GM19240 (cell line): ENCODE measurements around the gene MKKS.
"Not testable (repeated sequence)": the region's sequence is repeated elsewhere in the genome, so short reads cannot be mapped to it uniquely, and the experiment has no call there.

ENCODE experiments used
- DNase-seq: peaks from one replicate; pipeline ENCODE4 v3.0.0; 2011; ENCODE audit warnings: low spot score; ENCODE audit not compliant: insufficient read length

Gene MKKS

DNA sequence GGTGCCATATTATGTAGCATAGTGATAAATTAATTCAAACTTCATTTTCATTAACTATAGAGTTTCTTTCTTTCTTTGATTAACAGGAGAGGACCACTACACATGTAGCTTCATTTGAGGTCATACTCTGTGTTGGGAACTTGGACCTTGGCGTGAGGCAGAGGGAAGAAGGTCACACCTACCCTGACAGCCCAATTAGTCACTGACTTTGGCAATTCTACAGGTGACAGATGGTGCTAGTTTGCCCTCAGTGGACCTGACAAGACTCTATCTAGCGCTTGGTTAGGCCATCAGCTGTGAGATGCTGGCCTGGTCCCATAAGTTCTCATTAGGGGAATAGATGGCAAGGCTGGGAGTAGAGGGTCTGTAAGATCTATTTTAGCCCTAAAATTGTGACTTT, 15.2 kb upstream of the MKKS start:
- no peak for DNase-seq

DNA sequence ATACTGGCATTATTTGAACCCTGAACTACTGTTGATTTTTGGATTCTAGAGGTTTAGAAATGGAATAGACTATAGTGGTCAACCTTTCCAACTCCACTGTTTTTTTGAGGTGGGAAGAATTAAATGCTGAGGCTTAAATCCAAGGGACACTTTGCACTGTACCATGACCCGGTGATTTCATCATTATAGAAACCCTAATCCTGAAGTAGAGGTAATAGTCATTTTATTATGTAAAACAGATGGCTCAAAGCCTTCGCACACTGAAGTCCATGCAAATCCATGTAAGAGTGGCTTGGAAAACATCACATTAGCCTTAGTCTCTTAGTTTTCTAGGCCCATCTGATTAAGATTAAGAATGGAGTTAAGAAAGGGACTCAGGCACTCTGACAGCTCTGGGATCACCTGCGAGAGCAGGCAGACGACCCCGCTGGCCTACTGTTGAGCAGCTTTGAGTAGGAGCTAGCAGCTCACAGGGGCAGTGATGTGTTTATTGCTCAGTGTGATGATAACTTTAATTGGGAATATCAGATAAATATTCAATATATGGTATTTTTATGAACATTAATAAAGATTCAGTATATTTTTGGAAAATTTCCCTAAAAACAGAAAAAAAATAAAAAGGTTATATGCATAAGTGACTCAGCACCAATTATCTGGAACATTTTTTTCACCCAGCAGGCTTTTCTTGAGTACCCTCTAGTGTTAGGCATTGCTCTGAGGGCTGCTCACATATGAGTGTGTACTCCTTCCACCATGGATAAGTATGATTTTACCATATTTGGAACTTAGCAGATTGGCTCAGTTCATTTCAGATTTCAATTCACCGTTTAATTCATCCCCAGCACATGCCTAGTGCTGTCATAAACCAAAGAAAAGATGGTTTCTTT, 14.5 kb upstream of the MKKS start:
- DNase-seq: no peak

DNA sequence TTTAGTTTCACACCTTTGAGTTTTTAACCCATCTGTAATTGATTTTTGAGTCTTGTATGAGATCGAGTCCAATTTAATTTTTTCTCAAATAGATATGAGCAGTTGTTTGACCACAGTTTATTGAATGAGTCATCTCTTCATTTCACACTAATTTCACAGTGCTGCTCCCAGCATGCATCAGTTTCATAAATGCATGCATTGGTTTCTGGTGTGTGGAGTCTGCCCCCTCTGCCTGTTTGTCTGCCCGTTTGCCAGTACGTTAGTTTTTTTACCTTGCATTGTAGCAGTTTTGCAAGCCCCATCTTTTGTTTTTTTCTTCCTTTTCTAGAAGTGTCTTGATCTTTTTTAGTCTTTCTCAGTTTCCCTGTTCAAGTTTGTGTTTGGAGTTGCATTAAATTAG, 13.0 kb upstream of the MKKS start:
- peak; percentile 31 for DNase-seq

DNA sequence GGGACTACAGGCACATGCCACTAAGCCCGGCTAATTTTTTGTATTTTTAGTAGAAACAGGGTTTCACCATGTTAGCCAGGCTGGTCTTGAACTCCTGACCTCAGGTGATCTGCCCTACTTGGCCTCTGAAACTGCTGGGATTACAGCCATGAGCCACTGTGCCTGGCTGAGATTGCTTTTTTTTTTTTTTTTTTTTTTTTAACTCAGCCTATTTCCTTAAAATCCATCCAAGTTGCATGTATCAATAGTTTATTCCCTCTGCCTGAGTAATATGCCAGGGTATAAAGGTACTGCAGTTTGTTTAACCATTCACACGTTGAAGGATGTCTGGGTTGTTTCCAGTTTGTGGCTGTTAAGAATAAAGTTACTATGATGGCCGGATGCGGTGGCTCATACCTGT, 11.7 kb upstream of the MKKS start:
- no peak for DNase-seq

DNA sequence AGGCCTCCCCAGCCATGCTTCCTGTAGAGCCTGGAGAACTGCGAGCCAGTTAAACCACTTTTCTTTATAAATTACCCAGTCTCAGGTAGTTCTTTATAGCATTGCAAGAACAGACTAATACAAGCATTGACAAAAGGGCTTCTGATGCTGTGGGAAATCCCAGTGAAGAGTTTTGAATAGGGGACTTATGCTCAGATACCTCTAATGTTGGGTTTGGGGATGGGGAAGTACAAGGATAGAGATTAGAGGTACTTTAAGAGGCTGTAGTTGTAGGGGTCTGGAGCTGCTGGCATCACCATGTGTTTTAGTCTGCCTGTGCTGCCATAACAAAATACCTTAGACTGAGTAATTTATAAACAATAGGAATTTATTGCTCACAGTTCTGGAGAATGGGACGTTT, 9.9 kb upstream of the MKKS start:
- DNase-seq: no peak

DNA sequence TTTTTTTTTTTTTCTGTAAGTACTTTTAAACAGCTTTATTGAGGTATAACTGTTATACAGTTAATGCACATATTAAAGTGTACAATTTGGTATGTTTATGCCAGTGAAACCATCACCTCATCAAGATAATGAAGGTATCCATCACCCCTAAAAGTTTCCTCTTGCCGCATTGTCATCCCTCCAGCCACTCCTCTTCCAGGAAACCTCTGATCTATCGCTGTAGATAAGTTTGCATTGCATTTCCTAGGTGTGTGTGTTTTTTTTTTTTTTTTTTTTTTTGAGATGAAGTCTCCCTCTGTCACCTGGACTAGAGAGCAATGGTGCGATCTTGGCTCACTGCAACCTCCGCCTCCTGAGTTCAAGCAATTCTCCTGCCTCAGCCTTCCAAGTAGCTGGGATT, 4.2 kb upstream of the MKKS start:
- no peak for DNase-seq

DNA sequence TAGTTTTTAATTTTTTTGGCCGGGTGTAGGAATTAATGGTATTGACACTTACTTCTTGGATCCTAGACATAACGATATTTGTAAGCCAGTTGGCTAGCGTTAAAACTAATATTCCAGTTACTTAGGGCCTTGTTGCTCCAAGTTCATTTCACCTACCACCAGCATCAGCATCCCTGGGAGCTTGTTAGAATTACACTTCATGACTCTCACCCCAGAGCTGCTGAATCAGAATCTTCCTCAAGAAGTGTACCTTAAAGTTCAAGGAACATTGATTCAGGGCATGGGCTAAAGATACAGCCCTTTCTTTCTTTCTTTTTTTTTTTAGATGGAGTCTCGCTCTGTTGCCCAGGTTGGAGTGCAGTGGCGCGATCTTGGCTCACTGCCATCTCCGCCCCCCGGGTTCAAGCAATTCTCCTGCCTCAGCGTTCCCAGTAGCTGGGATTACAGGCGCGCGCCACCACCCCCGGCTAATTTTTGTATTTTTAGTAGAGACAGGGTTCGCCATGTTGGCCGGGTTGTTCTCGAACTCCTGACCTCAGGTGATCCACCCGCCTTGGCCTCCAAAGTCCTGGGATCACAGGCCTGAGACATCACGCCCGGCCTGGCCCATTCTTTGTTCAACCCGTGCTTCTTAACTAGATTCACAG, 2.2 kb upstream of the MKKS start:
- DNase-seq: no peak

DNA sequence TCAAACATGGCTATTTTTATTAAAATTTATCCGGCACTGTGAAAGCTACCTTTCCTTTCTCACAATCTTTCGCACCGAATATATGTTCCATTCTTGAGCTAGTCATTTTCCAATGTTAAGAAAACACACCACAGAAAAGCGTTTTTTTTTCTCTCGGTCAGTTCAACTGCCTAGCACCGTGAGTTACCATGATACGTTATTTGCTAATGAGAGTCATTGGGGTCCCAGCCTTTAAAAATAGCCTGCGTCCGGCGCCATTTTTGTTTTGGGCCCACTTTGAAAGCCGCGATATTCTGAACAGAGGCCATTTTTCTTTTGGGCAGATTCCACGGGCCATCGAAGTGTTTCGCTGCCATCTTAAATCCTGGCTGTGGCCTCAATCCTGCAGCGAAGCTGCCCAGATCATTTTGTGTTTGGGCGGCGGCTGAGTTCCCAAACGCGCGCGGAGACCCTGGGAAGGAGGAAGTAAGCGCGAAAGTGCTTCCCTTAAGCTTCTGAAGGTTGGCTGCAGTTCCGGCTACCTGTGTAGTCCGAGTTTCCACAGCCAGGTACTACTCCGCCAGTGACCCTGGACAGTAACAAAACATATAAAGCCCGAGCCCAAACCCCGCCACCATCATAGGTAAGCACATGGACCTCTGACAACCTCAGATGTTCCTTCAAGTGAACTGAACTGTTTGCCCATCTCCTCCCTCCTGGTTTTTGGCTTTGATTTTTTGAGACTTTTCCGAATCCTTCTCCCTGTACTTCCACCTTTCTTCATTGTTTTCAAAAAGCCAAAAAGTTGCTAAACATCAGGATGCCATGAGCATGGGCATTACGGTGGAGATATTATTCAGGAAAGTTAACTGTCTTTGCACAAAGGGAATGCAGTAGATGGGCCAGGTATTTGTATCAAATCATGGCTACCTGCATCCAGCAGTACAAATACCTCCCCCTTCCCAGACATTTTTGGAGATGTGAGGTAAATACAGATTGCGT, 1.1 kb upstream of the MKKS start, which contains the start of gene SLX4IP:
TSS of gene SLX4IP (plus strand) at position 474 of the 981 bp plus-strand sequence. CDS start 22,900 bp downstream, outside the sequence.
- peak; percentile 24 for DNase-seq

DNA sequence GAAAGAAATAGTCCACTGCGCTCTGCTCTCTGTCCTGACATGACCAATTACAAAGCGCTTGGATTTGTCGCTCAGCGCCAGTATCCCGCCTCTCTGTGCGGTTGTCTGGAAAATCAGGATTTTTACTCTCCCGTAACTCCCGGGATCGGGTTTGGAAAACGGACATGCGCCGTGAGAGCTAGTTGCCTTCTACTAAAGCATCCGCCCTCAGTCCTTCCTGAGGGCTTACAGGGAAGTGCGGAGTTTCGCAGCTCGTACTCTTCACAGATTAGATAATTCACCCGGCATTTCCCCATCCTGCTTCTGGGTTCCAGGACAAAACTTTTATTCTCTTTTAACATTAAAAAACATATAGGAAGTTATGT, 427 bp upstream of the MKKS start:
- DNase-seq: no peak

DNA sequence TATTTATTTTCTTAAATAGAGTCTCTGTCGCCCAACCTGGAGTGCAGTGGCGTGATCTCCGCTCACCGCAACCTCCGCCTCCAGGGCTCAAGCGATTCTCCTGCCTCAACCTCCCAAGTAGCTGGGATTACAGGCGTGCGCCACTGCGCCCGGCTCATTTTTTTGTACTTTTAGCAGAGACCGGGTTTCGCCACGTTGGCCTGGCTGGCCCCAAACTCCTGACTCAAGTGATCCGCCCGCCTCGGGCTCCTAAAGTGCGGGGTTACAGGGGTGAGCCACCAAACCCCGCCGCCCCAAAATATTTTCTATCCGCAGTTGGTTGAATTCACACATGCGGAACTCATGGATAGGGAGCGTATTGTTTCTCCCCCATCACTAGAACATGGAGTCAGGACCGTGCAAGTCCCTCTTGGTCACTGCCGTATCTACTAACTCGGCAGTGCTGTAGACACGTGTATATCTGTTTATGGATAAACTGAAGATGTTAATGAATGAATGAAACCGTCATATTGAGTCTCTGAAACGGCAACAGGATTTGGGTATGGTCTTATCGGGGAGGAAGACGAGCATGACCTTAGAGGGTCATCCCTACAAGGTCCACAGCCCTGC, 904 bp downstream of the MKKS start:
- no peak for DNase-seq

DNA sequence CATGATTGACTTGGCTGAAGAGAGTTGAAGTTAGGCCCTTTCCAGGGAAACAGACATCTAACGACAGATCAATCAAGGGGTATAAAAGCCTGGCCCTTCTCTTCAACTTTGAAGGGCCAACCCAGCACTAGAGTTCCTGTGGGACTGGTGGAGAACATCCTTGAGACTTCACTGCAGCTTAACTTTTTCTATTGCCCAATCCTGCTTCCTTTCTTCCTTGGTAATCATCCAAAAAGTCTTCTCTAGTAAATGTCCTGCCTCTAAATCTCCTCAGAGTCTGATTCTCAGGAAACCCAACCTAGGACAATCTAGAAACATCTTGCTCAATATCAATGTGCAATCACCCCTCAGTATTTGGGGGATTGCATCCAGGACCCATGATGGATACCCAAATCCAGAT, 1.9 kb downstream of the MKKS start:
- DNase-seq: no peak

DNA sequence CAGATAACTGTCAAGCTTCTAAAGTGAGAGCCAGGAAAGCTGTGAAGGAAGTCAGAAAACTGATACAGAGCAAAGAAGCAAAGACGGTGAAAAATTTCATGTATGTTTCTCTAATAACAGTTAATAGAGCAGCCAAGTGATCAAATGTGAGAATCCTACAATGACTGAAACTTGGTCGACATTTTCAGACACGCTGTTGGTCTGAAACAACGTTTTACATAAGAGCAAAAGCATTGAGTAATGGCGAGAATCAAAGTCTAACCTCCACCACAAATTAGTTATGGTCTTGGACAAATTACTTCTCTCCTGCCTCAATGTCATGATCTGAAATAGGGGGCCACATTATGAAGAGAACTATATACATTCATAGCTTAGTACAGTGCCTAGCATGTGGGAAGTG, 3.3 kb downstream of the MKKS start:
- no peak for DNase-seq

DNA sequence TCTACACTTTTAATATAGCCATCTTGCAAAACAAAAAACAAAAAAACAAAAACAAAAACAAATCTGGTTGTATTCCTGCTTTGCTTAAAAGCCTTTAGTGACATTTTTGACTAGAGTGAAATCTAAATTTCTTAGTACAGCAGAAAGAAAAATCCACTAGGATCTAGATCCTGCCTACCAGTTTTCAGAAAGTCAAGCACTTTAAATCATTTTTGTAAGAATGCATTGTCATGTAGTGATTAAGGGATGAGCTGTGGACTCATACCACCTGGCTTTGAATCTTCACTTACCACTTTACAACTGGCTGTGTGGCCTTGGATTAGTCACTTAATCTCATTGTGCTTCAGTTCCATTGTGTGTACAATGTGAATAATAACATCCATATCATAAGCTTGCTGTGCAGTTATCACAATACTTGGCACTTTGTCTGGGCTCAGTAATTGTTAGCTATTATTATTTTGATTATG, 4.0 kb downstream of the MKKS start:
- DNase-seq: no peak

DNA sequence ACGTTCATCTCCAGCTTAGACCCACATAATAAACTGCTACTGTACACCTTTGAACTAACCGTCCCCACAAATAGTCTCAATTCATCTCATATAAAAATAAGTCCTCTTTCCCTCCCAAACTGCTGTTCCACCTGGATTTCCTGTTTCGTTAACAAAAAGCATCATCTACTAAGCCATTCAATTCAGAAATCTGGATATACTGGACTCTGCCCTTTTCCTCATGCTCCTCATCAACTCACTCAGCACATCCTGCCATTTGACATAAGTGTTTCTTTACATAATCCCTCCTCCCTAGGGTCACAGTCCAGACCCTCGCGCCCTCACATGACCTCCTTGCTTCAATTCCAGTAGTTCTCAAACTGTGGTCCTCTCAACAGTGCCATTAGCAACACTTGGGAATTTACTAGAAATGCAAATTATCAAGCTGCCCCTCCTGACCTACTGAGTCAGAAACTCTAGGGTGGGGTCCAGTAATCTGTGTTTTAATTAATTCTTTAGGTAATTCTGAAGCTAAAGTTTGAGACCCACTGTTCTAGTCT, 4.5 kb downstream of the MKKS start:
- DNase-seq: no peak

DNA sequence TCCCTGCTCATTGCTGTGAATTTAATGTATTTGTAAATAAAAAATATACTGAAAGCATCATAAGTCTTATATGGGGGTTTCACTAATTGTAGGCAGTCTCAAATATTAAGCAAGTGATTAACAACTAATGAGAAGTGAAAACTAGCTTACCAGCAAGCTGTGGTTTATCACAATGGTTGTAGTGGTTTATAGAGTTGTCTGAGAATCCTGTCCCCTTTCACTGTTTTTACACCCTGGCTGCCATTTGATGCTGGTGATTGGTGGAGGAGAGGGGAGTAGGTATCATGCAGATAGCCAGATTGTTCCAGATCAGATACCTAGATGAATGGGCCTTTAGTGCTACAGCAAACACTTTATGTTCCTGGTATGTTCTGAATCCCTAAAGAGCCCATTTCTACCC, 6.0 kb downstream of the MKKS start:
- DNase-seq: no peak

DNA sequence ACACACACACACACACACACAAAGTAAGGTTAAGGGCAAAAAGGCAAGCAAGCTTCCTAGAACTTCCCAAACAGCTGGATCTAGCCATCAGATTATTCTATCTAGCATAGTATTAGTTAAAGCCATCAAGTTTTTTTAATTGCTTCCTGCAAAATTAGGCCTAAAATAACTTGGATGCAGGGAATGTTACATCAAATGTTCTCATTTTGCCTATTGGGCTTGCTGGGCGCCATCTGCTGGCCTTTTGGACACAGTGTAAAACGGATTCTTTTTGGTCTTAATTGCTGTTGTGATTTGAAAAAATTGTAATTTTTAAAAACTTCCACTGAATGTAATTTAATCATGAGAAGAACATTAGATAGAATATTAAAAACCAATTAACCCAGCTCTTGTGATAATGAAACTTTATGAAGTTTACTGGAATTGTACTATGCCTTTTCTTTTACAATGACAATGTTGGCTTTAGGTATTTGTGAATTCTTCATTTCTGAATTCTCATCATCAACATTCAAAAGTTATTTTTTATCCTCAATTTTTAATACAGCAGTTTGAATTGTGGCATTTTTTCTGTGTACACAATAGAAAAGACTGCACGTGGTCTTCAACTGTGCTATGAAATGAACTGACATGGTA, 6.8 kb downstream of the MKKS start:
- DNase-seq: no peak

DNA sequence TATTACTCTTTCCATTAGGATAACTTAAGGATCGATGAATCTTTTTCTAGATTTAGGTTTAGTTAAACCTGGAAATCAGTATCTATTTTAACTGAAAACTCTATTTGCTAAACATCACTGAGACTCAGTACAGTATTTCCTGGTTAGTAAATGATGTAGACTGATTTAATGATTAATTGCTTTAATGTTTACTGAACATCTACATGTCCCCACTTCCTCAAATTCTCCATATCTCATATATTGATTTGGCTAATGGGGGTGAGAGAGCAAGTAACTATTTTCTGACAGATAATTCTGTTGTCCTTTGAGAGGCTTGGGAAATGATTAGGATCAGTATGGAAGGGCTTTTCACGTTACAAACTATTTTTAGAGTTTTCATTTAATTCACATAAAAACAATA, 10.3 kb downstream of the MKKS start:
- no peak for DNase-seq

DNA sequence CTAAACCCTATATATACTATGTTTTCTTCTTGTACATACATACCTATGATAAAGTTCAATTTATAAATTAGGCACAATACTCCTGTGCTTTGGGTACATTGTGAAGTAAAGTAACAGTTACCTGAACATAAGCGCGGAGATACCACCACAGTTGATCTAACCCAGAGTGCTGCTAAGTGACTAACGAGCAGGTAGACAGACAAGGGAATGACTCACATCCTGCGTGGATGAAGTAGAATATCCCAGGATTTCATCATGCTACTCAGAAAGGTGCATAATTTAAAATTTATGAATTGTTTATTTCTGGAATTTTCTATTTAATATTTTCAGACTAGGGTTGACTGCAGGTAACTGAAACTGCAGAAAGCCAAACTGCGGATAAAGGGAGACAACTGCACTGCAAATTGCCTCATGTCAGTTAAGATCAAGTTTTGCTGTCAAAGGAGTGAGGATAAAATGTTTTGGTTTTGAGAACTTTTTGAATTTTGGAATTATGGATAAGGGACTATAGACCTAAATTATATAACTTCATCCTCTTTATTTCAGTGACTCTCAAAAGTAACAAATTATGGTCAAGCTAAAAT, 14.4 kb downstream of the MKKS start:
- DNase-seq: no peak

DNA sequence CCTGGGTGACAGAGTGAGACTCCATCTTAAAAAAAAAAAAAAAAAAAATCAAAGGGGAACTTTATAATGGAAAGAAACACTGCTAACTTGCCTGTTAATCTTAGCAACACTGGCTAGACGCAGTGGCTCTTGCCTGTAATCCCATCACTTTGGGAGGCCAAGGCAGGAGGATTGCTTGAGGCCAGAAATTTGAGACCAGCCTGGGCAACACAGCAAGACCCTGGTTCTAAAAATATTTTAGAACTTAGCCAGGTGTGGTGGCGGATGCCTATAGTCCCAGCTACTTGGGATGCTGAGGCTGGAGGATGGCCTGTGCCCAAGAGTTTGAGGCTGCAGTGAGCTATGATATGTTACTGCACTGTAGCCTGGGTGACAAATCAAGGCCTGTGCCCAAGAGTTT, 16.8 kb downstream of the MKKS start:
- DNase-seq: not testable (repeated sequence)

DNA sequence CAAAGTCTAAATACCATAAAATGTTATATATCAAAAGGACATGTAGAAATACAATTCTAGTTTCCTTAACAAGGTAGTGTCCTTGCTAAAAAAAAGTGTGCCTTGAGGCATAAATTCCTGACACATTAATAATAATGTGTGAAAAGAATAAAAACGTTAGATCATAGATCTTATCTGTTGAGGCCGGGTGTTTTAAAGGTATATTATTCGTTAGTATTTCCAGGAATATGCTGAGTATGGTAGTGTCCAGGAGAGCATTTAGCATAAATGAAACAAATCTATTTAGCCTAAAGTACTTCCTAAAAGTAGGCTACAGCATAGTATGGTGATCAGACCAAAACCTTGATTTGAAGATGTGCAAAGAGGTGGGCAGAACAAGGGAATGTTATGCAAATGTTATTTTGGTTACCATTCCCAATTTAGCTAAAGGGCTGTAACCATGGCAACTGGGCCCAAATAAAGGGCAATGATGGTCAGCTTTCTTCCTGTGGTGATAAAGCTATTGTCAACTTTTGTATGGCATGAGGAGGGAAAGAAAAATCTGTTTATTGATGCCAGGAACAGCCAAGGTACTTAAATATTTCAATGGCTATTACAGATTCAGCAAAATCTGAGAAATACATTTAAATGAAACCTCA, 18.9 kb downstream of the MKKS start:
- DNase-seq: no peak
